Measurements from ENCODE around the gene SLC18B1. TPM values are rescaled to one million over a fixed set of nuclear protein-coding genes. Genes with fewer than 3 reads are reported as not detected.

SLC18B1 gene
- total RNA-seq, 1 donor from 2014 or later = 3.3 TPM

DNA sequence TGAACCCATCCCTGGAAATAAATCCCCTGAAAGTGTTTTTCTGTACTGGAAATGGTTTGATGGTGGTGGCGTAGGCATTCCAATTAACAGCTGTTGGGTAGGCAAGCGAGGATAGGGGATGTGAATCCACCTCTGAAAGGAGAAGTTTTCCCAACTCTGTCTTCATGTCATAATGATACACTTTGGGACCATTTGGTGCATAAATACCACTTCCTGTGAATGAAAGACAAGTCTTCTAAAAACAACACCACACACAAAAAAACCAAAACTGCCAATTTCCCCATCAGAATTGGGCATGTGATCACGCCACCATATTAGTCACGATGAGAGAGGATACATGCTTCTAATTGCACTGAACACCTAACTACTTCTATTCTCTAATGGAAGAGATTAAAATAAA, 47.1 kb downstream of the SLC18B1 start:
- intact Hi-C loops (cut with micrococcal nuclease) = no loop called here
- no peak for DNase-seq
- no peak for ATAC-seq

DNA sequence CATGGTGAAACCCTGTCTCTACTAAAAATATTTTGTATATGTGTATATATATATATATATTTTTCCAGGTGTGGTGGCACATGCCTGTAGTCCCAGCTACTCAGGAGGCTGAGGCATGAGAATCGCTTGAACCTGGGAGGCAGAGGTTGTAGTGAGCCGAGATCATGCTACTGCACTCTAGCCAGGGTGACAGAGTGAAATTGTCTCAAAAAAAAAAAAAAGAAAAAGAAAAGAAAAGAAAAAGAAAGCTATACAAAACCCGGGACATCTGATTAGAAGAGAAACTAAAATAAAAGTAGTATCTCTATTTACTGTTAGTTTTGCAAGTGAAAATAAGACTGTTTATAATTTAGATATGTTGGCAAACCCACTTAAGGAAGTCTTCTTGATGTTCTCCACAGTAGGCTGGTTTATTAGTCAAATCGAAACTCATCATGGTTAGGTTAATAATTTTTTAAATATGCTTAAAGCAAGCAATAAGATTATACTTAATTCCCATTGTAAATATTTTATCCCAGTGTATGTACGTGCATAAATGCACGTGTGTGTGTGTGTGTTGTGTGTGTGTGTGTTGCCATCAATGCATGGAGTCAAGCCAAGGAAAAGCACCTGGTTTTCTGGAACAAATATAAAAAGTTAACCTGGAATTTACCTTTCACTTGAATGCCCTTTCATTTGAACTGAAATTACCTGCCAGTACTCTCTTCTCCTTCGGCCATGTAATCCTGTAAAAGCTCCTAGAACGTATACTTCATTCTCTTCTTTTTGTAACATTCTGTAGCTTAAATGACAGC, 47.8 kb downstream of the SLC18B1 start:
- DNase-seq = no peak
- intact Hi-C loops (cut with micrococcal nuclease) = no loop called here
- no peak for ATAC-seq

DNA sequence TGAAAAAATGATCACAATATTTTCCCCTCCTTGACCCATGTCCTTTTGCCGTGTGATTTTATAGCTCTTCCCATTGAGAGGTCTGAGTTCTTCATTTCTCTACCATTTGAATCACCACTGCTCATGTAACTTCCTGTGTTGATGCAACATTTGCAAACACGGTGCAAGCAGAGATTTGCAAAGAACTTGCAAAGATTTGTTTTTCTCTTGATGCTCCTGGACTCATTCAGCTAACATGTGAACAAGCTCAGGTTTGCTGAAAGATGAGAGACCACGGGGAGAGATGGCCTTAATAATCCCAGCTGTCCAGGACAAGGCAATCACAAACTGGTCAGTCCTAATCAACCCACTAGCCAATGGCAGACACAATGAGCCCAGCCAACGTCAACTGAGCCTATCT, 49.3 kb downstream of the SLC18B1 start:
- no peak for DNase-seq
- ATAC-seq = no peak
- intact Hi-C loops (cut with micrococcal nuclease) = no loop called here

GRCh38 chr6:132748446-132748845, 50.0 kb downstream of the SLC18B1 start:
- DNase-seq (no peak), ATAC-seq (no peak)
- intact Hi-C loops (cut with micrococcal nuclease) = no loop called here

DNA sequence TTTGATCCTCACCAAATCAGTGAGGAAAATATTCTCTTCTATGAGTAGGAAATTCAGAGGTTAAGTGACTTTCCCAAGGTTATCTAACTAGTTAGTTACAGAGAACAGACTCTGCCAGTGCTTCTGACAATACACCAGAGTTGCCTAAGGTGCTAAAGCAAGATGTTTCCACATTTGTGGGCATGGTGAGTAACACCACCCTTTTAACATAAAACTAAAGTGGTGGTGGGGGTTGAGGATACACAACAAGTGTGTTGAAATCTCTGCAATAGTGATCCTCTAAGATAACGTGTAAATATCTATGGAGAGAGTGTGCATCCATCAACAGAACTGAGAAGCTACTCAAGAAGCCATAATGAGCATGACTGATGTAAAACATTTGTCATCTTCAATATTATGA, 52.4 kb downstream of the SLC18B1 start:
- DNase-seq = no peak
- ATAC-seq = no peak

GRCh38 chr6:132742495-132742894, 55.9 kb downstream of the SLC18B1 start:
- ATAC-seq (no peak), DNase-seq (no peak)
- intact Hi-C loops (cut with micrococcal nuclease) = no loop called here

More for the DNA sequence above, 52.4 kb downstream of the SLC18B1 start:
- intact Hi-C loops (cut with micrococcal nuclease) = no loop called here

GRCh38 chr6:132741281-132741680, 57.2 kb downstream of the SLC18B1 start:
- intact Hi-C loops (cut with micrococcal nuclease) = no loop called here
- DNase-seq = no peak

GRCh38 chr6:132736239-132736638, 62.2 kb downstream of the SLC18B1 start:
- intact Hi-C loops (cut with micrococcal nuclease) = no loop called here
- DNase-seq = no peak
- ATAC-seq = no peak

More at GRCh38 chr6:132741281-132741680, 57.2 kb downstream of the SLC18B1 start:
- ATAC-seq = no peak

- intact Hi-C loops (cut with micrococcal nuclease) = no loop called here
- peak; percentile 24 for ATAC-seq
- no peak for DNase-seq
Measured at GRCh38 chr6:132734694-132735236, 63.7 kb downstream of the SLC18B1 start.

DNA sequence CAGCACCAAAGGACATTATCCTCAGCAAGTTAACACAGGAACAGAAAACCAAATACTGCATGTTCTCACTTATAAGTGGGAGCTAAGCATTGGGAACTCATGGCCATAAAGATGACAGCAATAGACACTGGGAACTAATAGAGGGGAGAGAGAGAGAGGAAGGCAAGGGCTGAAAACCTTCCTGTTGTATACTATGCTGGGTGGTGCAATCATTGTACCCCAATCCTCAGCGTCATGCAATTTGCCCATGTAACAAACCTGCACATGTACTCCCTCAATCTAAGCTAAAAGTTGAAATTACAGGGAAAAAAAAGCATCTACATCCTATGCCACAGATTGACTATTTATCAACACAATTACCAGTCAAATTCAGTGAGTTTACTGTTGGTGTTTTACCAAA, 64.6 kb downstream of the SLC18B1 start:
- no peak for ATAC-seq
- intact Hi-C loops (cut with micrococcal nuclease) = no loop called here
- no peak for DNase-seq

GRCh38 chr6:132733283-132733682, 65.2 kb downstream of the SLC18B1 start:
- intact Hi-C loops (cut with micrococcal nuclease) = no loop called here

GRCh38 chr6:132731086-132731485, 67.4 kb downstream of the SLC18B1 start:
- ATAC-seq (no peak), DNase-seq (no peak)
- intact Hi-C loops (cut with micrococcal nuclease) = no loop called here

More at GRCh38 chr6:132733283-132733682, 65.2 kb downstream of the SLC18B1 start:
- DNase-seq (no peak), ATAC-seq (no peak)

DNA sequence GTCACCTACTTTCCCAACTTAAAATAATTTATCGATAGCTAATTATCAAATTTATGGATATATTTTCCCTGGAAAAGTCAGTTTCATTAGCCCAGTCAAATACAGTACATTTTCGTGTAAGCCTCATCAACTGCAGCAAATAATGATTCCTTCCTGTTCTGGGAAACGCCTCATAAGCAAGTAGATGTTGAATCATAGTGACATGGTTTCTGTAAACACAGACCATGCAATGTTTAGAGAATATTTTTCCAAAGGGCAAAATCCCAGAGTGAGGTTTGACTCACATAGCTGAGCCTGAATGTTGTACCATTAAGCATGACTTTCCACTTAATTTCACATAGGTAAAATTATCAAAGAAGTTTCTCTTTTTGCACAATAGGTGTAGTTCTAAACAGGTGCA, 67.9 kb downstream of the SLC18B1 start:
- intact Hi-C loops (cut with micrococcal nuclease) = no loop called here
- ATAC-seq (no peak), DNase-seq (no peak)

DNA sequence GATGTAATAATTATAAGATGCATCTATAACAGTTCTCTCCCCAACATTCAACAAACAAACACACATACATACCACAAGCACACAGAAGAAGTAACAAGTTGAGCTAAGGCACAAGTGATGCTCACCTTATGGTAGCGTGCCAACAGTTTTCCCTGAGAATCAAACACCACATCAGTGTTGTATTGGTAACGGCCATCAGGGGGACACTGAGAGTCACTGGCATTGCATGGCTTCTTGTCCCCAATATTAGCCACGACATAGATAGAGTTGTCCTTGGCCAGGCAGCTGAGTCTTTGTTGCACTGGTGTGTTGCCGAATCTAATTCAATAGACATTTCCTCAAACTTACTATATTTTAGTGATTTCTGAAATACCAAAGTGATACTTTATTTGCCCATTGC, 69.8 kb downstream of the SLC18B1 start:
- intact Hi-C loops (cut with micrococcal nuclease) = no loop called here
- DNase-seq (no peak), ATAC-seq (no peak)

GRCh38 chr6:132726608-132726975, 71.8 kb downstream of the SLC18B1 start:
- no peak for ATAC-seq
- intact Hi-C loops (cut with micrococcal nuclease) = no loop called here
- DNase-seq = no peak

DNA sequence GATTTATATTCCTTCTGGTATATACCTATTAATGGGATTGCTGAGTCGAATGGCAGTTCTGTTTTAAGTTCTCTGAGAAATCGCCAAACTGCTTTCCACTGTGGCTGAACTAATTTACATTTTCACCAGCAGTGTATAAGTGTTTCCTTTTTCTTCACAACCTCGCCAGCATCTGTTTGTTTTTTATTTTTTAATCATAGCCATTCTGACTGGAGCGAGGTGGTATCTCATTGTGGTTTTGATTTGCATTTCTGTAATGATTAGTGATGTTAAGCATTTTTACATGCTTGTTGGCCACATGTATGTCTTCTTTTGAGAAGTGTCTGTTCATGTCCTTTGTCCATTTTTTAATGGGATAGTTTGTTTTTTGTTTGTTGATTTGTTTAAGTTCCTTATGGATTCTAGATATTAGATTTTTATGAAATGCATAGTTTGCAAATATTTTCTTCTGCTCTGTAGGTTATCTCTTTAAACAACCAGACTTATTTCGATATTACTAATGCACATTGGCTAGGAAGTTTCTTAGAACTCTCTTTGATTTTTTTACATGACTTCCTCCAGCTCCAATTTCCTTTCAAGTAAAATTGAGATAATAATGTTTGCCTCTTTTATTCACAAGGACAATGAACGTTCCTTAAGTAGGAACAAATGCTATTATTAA, 72.4 kb downstream of the SLC18B1 start:
- DNase-seq = no peak
- intact Hi-C loops (cut with micrococcal nuclease) = no loop called here
- ATAC-seq = no peak

- DNase-seq = no peak
- no peak for ATAC-seq
- intact Hi-C loops (cut with micrococcal nuclease) = no loop called here
Measured at GRCh38 chr6:132725471-132725870, 73.0 kb downstream of the SLC18B1 start.

GRCh38 chr6:132719736-132720448, 78.5 kb downstream of the SLC18B1 start:
- DNase-seq (no peak), ATAC-seq (no peak)
- intact Hi-C loops (cut with micrococcal nuclease) = no loop called here
